Lung (tissue), 12 donors: Measurements from ENCODE around the gene TTF2. TPM values are rescaled to one million over a fixed set of nuclear protein-coding genes. Genes with fewer than 3 reads are reported as not detected.

Experiments
- ATAC-seq: fragments of 200-7000 bp; cut with Tn5 transposase; one replicate; pipeline ENCODE4 v1.9.1; 2020; ENCODE audit warnings: moderate number of reproducible peaks; ENCODE audit not compliant: insufficient read depth, low FRiP score
- DNase-seq, 3 donors: peaks; one replicate each; pipeline ENCODE4 v3.0.0-alpha.2; 2013 to 2017
- H3K27ac ChIP-seq, 2 donors: one replicate each; pipeline ENCODE4 v1.5.1; 2013; ENCODE audit warnings: mild to moderate bottlenecking in 2 of 2, moderate library complexity in 2 of 2, control low read depth in 1 of 2, inconsistent platforms in 1 of 2, low read depth in 1 of 2, low read length in 1 of 2
- H3K27me3 ChIP-seq, 3 donors: one replicate each; pipeline ENCODE4 v1.5.1; 2013; ENCODE audit warnings: low read length in 2 of 3; ENCODE audit not compliant: control insufficient read depth in 3 of 3, insufficient read depth in 3 of 3
- H3K36me3 ChIP-seq, 4 donors: one replicate each; pipeline ENCODE4 v1.5.1; 2013; ENCODE audit warnings: low read length in 4 of 4, mild to moderate bottlenecking in 1 of 4, moderate library complexity in 1 of 4; ENCODE audit not compliant: control insufficient read depth in 4 of 4, insufficient read depth in 4 of 4
- H3K4me1 ChIP-seq, 5 donors: one replicate each; pipeline ENCODE4 v1.5.1; 2013; ENCODE audit warnings: low read length in 5 of 5, mild to moderate bottlenecking in 2 of 5, moderate library complexity in 1 of 5; ENCODE audit not compliant: control insufficient read depth in 5 of 5, insufficient read depth in 5 of 5
- H3K4me3 ChIP-seq: one replicate; pipeline ENCODE4 v1.5.1; 2013; ENCODE audit warnings: mild to moderate bottlenecking, control low read depth, moderate library complexity
- H3K9ac ChIP-seq, 2 donors: one replicate each; pipeline ENCODE4 v1.5.1; 2013; ENCODE audit warnings: low read length in 2 of 2, control low read depth in 1 of 2; ENCODE audit not compliant: insufficient read depth in 1 of 2
- H3K9me3 ChIP-seq, 4 donors: one replicate each; pipeline ENCODE4 v1.5.1; 2013; ENCODE audit warnings: low read length in 3 of 4, mild to moderate bottlenecking in 1 of 4, moderate library complexity in 1 of 4; ENCODE audit not compliant: control insufficient read depth in 4 of 4, insufficient read depth in 3 of 4
- WGBS, 2 donors: extraction: QIAGEN DNeasy Blood & Tissue Kit; methylation state at CpG; one replicate each; pipeline ENCODE4 v1.1.7; 2013; 5-methylcytosine and 5-hydroxymethylcytosine counted together
- polyA plus RNA-seq, 2 donors: library from polyadenylated mRNA; stranded (reverse); fragments of 200-250 nt; gene quantifications; one replicate each; pipeline ENCODE4 v1.2.1, GENCODE V29; 2013
- total RNA-seq, 2 donors: library from RNA; depleted of rRNA in 1 of 2; stranded (reverse); fragments of >200 nt in 1 of 2; gene quantifications; one replicate each; pipeline ENCODE4 v1.2.1, GENCODE V29; 2014 to 2021
- TF ChIP-seq, protein P1 (sequence below): IDR thresholded peaks from 2 replicates; pipeline ENCODE4 v1.5.1; 2012; ENCODE audit warnings: mild to moderate bottlenecking; ENCODE audit errors: control extremely low read depth, extremely low read depth
- donor health status: control.
- donor health status: control.
- donor health status: Bipolar disorder and iron deficiency.
- donor health status: healthy.
- donor health status: DM: yes; HTN: yes; CAD: no.

Gene TTF2
- total and polyA plus RNA-seq, 4 donors = 3.9 to 21.0 (median 11.6) TPM

DNA sequence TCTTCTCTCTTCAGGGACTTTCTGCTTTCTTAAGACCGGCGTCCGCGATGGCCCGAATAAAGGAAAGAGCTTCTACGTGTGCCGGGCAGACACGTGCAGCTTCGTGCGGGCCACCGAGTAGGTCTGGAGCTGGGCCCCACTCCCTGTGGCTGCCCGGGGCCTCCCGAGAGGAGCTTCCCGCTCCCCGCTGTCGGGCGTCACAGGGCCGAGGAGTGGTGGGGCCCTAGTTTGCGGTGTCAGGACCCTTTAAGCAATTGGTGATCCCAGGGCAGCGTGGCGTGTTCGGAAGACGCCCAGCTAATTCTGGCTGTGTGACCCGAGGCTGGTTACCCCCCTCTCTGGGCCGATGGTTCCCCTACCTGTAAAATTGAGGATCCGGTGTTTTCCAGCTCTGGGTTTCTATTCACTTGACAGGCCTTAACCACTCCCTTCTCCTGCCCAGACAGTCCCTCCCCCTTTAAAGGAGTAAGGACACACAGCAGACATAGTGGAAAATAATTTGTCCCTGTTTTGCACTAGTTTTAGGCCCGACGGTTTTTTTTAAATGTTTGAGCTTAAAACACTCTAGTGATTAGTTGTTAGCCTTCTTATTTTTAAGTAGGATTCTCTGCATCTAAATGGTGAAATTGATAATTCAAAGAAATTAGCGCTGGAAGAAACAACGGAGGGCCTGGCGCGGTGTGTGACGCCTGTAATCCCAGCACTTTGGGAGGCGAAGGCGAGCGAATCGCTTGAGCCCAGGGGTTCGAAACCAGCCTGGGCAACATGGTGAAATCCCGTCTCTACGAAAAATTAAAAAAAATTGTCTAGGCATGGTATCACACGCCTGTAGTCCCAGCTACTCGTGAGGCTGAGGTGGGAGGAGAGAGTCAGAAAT lies 553 bp downstream of the TTF2 start:
- WGBS, 2 donors = 26 to 29% methylated on average over 42 of the region's 42 CpGs
- Histone ChIP-seq H3K4me1 (peaks cover 0 to 9% (median 0%) of the 10 kb centered on the region in 5 donors), H3K27me3 (no peaks in the 10 kb centered on the region), H3K9me3 (no peaks in the 10 kb centered on the region), H3K36me3 (no peaks in the 10 kb centered on the region), H3K4me3 (peak overlapping the region; percentile 64), H3K9ac (peak overlapping the region; percentile 55 to 62), H3K27ac (peak overlapping the region; percentile 30 to 71)
- no peak for ATAC-seq
- DNase-seq = peak in 2 of 3 donors; percentile 54 to 56
- TF ChIP-seq, protein P1, sequence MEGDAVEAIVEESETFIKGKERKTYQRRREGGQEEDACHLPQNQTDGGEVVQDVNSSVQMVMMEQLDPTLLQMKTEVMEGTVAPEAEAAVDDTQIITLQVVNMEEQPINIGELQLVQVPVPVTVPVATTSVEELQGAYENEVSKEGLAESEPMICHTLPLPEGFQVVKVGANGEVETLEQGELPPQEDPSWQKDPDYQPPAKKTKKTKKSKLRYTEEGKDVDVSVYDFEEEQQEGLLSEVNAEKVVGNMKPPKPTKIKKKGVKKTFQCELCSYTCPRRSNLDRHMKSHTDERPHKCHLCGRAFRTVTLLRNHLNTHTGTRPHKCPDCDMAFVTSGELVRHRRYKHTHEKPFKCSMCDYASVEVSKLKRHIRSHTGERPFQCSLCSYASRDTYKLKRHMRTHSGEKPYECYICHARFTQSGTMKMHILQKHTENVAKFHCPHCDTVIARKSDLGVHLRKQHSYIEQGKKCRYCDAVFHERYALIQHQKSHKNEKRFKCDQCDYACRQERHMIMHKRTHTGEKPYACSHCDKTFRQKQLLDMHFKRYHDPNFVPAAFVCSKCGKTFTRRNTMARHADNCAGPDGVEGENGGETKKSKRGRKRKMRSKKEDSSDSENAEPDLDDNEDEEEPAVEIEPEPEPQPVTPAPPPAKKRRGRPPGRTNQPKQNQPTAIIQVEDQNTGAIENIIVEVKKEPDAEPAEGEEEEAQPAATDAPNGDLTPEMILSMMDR = no peak

DNA sequence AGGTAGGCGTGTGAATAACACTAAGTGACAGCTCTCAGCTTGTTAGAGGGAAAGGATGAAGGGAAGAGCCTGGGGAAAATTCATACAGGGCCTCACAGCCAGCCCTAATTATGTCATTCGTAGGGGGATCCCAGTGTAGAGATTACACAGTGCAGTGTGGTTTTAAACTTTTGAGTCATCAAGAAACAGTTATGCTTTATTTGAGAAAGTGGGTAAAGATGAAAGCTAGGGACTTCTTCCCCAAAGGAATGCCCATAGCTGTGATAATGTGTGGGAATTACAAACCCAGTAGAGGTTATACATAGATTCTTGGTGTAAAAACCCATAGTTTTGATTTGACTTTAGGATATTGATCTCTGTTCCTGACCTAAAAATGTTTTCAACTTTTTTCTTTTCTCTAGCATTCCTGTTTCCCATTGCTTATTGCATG lies 1.9 kb downstream of the TTF2 start:
- Histone ChIP-seq H3K9ac (no peak overlapping the region), H3K4me1 (peaks cover 0 to 9% (median 0%) of the 10 kb centered on the region in 5 donors), H3K27ac (no peak overlapping the region), H3K36me3 (no peaks in the 10 kb centered on the region), H3K9me3 (no peaks in the 10 kb centered on the region), H3K27me3 (no peaks in the 10 kb centered on the region), H3K4me3 (no peak overlapping the region)
- WGBS, 2 donors = 80 to 81% methylated on average over 2 of the region's 2 CpGs
- DNase-seq (no peak), ATAC-seq (no peak)
- TF ChIP-seq, protein P1 = no peak

DNA sequence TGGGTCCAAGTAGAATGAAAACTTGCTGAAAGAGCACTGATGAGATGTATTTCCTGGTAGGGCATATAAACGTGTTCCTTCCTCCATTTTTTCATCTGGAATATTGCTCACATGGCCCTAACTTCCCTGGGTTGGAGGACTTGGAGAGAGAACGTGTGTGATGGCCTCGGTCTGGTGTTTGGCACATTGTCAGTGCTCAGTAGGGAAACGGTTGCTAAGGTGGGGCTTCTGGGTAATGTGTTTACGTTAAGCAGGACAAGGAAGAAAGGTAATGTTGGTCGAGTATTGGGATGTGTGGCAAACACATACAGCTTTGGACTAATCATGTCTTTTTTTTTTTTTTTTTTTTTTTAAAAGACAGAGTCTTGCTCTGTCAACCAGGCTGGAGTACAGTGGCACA lies 6.2 kb downstream of the TTF2 start:
- TF ChIP-seq, protein P1 = no peak
- ATAC-seq (no peak), DNase-seq (no peak)
- Histone ChIP-seq H3K36me3 (no peaks in the 10 kb centered on the region), H3K9me3 (no peaks in the 10 kb centered on the region), H3K27me3 (no peaks in the 10 kb centered on the region), H3K4me3 (no peak overlapping the region), H3K4me1 (peaks cover 0 to 2% (median 0%) of the 10 kb centered on the region in 5 donors), H3K27ac (no peak overlapping the region), H3K9ac (no peak overlapping the region)
- 73 to 82% methylated on average over 6 of the region's 6 CpGs for whole genome bisulfite sequencing, 2 donors
